Pancreas (tissue), 10 donors: ENCODE results near the gene WDR7. TPM values are rescaled to one million over a fixed set of nuclear protein-coding genes. Genes with fewer than 3 reads are reported as not detected.

ENCODE experiments used
- ATAC-seq, 4 donors: fragments of 200-7000 bp; cut with Tn5 transposase; one replicate each; pipeline versions ENCODE4 v1.8.0 to v1.9.1; 2020; ENCODE audit warnings: mild to moderate bottlenecking in 4 of 4, moderate library complexity in 4 of 4
- DNase-seq, 6 donors: peaks; one replicate each; pipeline ENCODE4 v3.0.0-alpha.2; 2020
- FAIRE-seq: peaks from 2 replicates; lab custom pipeline; 2012; peaks lifted over from hg19 to GRCh38; lab: Jason Lieb, UNC
- H3K27ac ChIP-seq, 4 donors: fragments of 200-600 bp; sonication (generic); 1 replicate in 3 of 4; 2 replicates in 1 of 4; pipeline versions ENCODE4 v1.5.0 to v1.8.0; 2020
- H3K27me3 ChIP-seq, 4 donors: fragments of 200-600 bp; one replicate each; pipeline ENCODE4 v1.8.0; 2021
- H3K36me3 ChIP-seq, 3 donors: fragments of 200-600 bp; sonication (generic) in 1 of 3; one replicate each; pipeline versions ENCODE4 v1.5.0 to v1.8.0; 2020 to 2021
- H3K4me1 ChIP-seq, 3 donors: fragments of 200-600 bp; one replicate each; pipeline ENCODE4 v1.8.0; 2021
- H3K4me3 ChIP-seq, 4 donors: fragments of 200-600 bp; sonication (generic) in 2 of 4; one replicate each; pipeline versions ENCODE4 v1.5.0 to v1.8.0; 2020 to 2021
- H3K9me3 ChIP-seq, 4 donors: fragments of 200-600 bp; one replicate each; pipeline ENCODE4 v1.8.0; 2021
- CTCF ChIP-seq, 4 donors: fragments of 200-600 bp; sonication (generic) in 3 of 4; IDR thresholded peaks; one replicate each; pipeline versions ENCODE4 v1.5.0 to v1.8.0; 2021; ENCODE audit warnings: antibody characterized with exemption in 4 of 4
- WGBS, 2 donors: extraction: QIAGEN DNeasy Blood & Tissue Kit; methylation state at CpG; one replicate each; pipeline ENCODE4 v1.1.7; 2013; 5-methylcytosine and 5-hydroxymethylcytosine counted together
- intact Hi-C, 3 donors: fragments of 100-400 bp; cut with DNase I; formaldehyde crosslinking; loops; one replicate each; pipeline versions ENCODE4 v1.11.1 to v1.14.2; 2022
- polyA plus RNA-seq, 2 donors: library from polyadenylated mRNA; stranded (reverse); fragments of 200-250 nt; gene quantifications; one replicate each; pipeline ENCODE4 v1.2.3, GENCODE V29; 2013
- total RNA-seq, 6 donors: library from RNA; stranded (reverse); fragmentation: NEBNext Ultra II Directional in 4 of 6; extraction: Animal tissue kit (Norgen Biotek cat#: 25700) in 4 of 6; gene quantifications; one replicate each; pipeline versions ENCODE4 v1.2.1 to v1.2.4, GENCODE V29; 2021 to 2023
- donor health status: healthy with polysubstance abuse.
- donor health status: DM: no; HTN: no; CAD: no; lungs with moderate emphysema.
- donor health status: DM: no; HTN: no; CAD: no.
- donor health status: control.
- donor health status: control.
- donor health status: Bipolar disorder and iron deficiency.
- donor health status: DM: yes; HTN: yes; CAD: no.
- donor health status: DM: no; HTN: no; CAD: no.
- donor health status: DM: no; HTN: no; CAD: no.
- donor health status: DM: yes; HTN: yes; CAD: no.

WDR7 gene
- total and polyA plus RNA-seq, 8 donors: 2.5 to 14.4 (median 10.3) TPM

GRCh38 chr18:56643381-56643780 is 7.8 kb upstream of the WDR7 start:
- Histone ChIP-seq H3K4me1 (peaks cover 0 to 4% (median 0%) of the 10 kb centered on the region in 3 donors), H3K9me3 (no peaks in the 10 kb centered on the region), H3K27ac (no peak overlapping the region), H3K4me3 (no peak overlapping the region), H3K27me3 (no peaks in the 10 kb centered on the region), H3K36me3 (no peaks in the 10 kb centered on the region)
- ATAC-seq (no peak), FAIRE-seq (no peak), DNase-seq (no peak)
- 84 to 85% methylated on average over 3 of the region's 3 CpGs for WGBS, 2 donors
- intact Hi-C loops: no loop called here
- TF ChIP-seq CTCF (IDR thresholded peaks at IDR 0.05): no peak

- 35 to 50% methylated on average over 5 of the region's 5 CpGs for whole genome bisulfite sequencing, 2 donors
- ATAC-seq (peak in 3 of 4 donors; percentile 17 to 47 (median 31)), FAIRE-seq (no peak), DNase-seq (no peak)
- Histone ChIP-seq H3K27ac (no peak overlapping the region), H3K4me3 (no peak overlapping the region), H3K27me3 (no peaks in the 10 kb centered on the region), H3K4me1 (peaks cover 0 to 2% (median 0%) of the 10 kb centered on the region in 3 donors), H3K36me3 (no peaks in the 10 kb centered on the region), H3K9me3 (no peaks in the 10 kb centered on the region)
- intact Hi-C loops: no loop called here
- TF ChIP-seq CTCF (IDR thresholded peaks at IDR 0.05): peak in 3 of 4 donors; percentile 10 to 19 (median 17)
Observed at GRCh38 chr18:56645415-56646016, 5.6 kb upstream of the WDR7 start.

GRCh38 chr18:56647071-56647470 is 4.1 kb upstream of the WDR7 start:
- H3K36me3 ChIP-seq: no peaks in the 10 kb centered on the region
- TF ChIP-seq CTCF (IDR thresholded peaks at IDR 0.05): no peak
- no peaks in the 10 kb centered on the region for H3K27me3 ChIP-seq
- no peak overlapping the region for H3K4me3 ChIP-seq
- no peak overlapping the region for H3K27ac ChIP-seq
- ATAC-seq (no peak), DNase-seq (no peak), FAIRE-seq (no peak)
- H3K4me1 ChIP-seq: peaks cover 0 to 4% (median 4%) of the 10 kb centered on the region in 3 donors
- intact Hi-C loops: no loop called here
- H3K9me3 ChIP-seq: no peaks in the 10 kb centered on the region

- no peak for DNase-seq
Observed at GRCh38 chr18:56647951-56648893, 2.9 kb upstream of the WDR7 start.

More at GRCh38 chr18:56647951-56648893, 2.9 kb upstream of the WDR7 start:
- WGBS, 2 donors: 72% methylated on average over 3 of the region's 3 CpGs
- intact Hi-C loops: no loop called here
- Histone ChIP-seq H3K9me3 (no peaks in the 10 kb centered on the region), H3K27me3 (no peaks in the 10 kb centered on the region), H3K27ac (no peak overlapping the region), H3K4me1 (peaks cover 0 to 11% (median 5%) of the 10 kb centered on the region in 3 donors), H3K4me3 (no peak overlapping the region), H3K36me3 (no peaks in the 10 kb centered on the region)
- no peak for TF ChIP-seq CTCF (IDR thresholded peaks at IDR 0.05)
- FAIRE-seq: no peak
- no peak for ATAC-seq
